ENCODE data around the gene ID1. TPM values are rescaled to one million over a fixed set of nuclear protein-coding genes. Genes with fewer than 3 reads are reported as not detected.
A peak's percentile ranks its signal among the peaks of the same experiment; 100 is the strongest.

ID1 gene
- total and polyA plus RNA-seq, 2 of the 13 experiments (the other 11 are each of a cell fraction or from before 2014, with no cell fraction given): 320 to 419 TPM

DNA sequence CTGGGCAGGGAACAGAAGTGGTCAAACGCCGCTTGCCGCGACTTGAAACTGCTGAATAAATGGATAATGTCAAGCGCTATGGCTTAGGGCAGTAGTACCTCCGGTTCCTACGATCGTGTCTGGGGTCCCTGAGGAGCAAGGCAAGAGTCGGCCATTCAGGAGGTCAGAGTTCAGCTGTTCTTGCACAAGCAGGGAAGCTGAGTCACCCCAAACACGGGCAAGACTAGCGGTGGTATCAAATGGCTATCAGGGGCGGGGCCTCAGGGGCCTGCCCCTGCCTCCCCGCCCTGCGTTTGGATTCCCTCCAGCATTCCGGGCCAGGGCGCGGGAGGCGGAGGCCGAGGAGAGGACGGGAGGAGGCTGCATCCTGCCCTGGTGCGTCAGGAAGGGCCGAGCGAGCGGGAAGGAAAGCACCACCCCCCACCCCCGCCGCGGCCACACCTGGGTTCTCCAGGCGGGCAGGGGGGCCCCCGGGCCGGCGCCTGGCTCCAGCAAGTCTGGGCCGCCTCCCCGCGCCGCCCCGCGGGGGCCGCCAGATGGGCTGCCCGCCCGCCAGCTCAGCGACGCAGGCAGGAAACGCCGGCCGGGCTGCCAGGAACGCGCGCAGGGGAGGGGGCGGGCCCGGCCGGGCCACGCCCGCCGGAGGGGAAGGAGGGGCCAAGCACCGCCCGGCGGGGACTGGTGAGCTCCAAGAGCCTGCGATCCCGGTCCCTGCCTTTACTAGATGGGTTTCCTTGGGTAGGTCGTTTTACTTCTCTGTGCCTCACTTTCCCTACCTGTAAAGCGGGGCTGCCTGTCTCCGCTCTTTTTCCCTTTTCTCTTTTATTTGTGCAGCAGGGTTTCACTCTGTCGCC lies 32.2 kb upstream of the ID1 start (continued):
- TF ChIP-seq ZNF770 (CRISPR knock-in tag; IDR thresholded peaks at IDR 0.05) (peak; percentile 99), HNF1B (CRISPR knock-in tag; IDR thresholded peaks at IDR 0.05) (peak; percentile 98), SOX13 (IDR thresholded peaks at IDR 0.05) (peak; percentile 49; the same call in 1 of the 2 replicates), SOX13 (CRISPR knock-in tag; conservative IDR thresholded peaks at IDR 0.05 in 1 of 2, IDR thresholded peaks at IDR 0.05 in 1 of 2) (peak; percentile 86 to 98), THAP9 (CRISPR knock-in tag; IDR thresholded peaks at IDR 0.05; ENCODE audit: borderline replicate concordance) (peak; percentile 74; the same call in 1 of the 2 replicates), ZNF570 (CRISPR knock-in tag; IDR thresholded peaks at IDR 0.05; ENCODE audit: borderline replicate concordance) (peak; percentile 82), ZNF558 (CRISPR knock-in tag; IDR thresholded peaks at IDR 0.05; ENCODE audit: borderline replicate concordance) (peak; percentile 85; the same call in 1 of the 2 replicates), ZNF83 (CRISPR knock-in tag; IDR thresholded peaks at IDR 0.05; ENCODE audit: borderline replicate concordance) (no peak; the same call in 1 of the 2 replicates), ZFP41 (CRISPR knock-in tag; IDR thresholded peaks at IDR 0.05; ENCODE audit: borderline replicate concordance) (peak; percentile 17; the same call in 1 of the 2 replicates), NRL (CRISPR knock-in tag; IDR thresholded peaks at IDR 0.05; ENCODE audit: borderline replicate concordance) (peak; percentile 95)
- TF ChIP-seq, protein P1, sequence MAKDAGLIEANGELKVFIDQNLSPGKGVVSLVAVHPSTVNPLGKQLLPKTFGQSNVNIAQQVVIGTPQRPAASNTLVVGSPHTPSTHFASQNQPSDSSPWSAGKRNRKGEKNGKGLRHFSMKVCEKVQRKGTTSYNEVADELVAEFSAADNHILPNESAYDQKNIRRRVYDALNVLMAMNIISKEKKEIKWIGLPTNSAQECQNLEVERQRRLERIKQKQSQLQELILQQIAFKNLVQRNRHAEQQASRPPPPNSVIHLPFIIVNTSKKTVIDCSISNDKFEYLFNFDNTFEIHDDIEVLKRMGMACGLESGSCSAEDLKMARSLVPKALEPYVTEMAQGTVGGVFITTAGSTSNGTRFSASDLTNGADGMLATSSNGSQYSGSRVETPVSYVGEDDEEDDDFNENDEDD (CRISPR knock-in tag; IDR thresholded peaks at IDR 0.05; ENCODE audit: borderline replicate concordance): peak; percentile 93
- TF ChIP-seq, protein P2, sequence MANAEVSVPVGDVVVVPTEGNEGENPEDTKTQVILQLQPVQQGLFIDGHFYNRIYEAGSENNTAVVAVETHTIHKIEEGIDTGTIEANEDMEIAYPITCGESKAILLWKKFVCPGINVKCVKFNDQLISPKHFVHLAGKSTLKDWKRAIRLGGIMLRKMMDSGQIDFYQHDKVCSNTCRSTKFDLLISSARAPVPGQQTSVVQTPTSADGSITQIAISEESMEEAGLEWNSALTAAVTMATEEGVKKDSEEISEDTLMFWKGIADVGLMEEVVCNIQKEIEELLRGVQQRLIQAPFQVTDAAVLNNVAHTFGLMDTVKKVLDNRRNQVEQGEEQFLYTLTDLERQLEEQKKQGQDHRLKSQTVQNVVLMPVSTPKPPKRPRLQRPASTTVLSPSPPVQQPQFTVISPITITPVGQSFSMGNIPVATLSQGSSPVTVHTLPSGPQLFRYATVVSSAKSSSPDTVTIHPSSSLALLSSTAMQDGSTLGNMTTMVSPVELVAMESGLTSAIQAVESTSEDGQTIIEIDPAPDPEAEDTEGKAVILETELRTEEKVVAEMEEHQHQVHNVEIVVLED (CRISPR knock-in tag; IDR thresholded peaks at IDR 0.05; ENCODE audit: borderline replicate concordance): peak; percentile 76; the same call in 1 of the 2 replicates

Measured in HepG2 (cell line).